Stimulated activated memory B cell treated with anti-CD40 and anti-IgM and Interleukin-4, amounts not matched to agents 10 μg/mL and 1 μg/mL and 100 μg/mL, for 72 hours (primary cell): ENCODE measurements around the gene KHNYN.
"Not testable (repeated sequence)": the region's sequence is repeated elsewhere in the genome, so short reads cannot be mapped to it uniquely, and the experiment has no call there.

Experiments used
- ATAC-seq: fragments of 150-1000 bp; cut with Tn5 transposase; 2 replicates; pipeline ENCODE4 v1.10.0; 2021
- H3K27ac Mint-ChIP-seq: one replicate; pipeline ENCODE4 v1.8.0; 2022; ENCODE audit warnings: mild to moderate bottlenecking, mixed read lengths
- H3K27me3 Mint-ChIP-seq: one replicate; pipeline ENCODE4 v1.8.0; 2022; ENCODE audit warnings: mixed read lengths
- H3K36me3 Mint-ChIP-seq: one replicate; pipeline ENCODE4 v1.8.0; 2022; ENCODE audit warnings: mixed read lengths
- H3K4me1 Mint-ChIP-seq: one replicate; pipeline ENCODE4 v1.8.0; 2022; ENCODE audit warnings: mixed read lengths
- H3K4me3 Mint-ChIP-seq: one replicate; pipeline ENCODE4 v1.8.0; 2022; ENCODE audit warnings: mild to moderate bottlenecking, moderate library complexity, mixed read lengths
- H3K9me3 Mint-ChIP-seq: one replicate; pipeline ENCODE4 v1.8.0; 2022; ENCODE audit warnings: mixed read lengths

KHNYN gene

DNA sequence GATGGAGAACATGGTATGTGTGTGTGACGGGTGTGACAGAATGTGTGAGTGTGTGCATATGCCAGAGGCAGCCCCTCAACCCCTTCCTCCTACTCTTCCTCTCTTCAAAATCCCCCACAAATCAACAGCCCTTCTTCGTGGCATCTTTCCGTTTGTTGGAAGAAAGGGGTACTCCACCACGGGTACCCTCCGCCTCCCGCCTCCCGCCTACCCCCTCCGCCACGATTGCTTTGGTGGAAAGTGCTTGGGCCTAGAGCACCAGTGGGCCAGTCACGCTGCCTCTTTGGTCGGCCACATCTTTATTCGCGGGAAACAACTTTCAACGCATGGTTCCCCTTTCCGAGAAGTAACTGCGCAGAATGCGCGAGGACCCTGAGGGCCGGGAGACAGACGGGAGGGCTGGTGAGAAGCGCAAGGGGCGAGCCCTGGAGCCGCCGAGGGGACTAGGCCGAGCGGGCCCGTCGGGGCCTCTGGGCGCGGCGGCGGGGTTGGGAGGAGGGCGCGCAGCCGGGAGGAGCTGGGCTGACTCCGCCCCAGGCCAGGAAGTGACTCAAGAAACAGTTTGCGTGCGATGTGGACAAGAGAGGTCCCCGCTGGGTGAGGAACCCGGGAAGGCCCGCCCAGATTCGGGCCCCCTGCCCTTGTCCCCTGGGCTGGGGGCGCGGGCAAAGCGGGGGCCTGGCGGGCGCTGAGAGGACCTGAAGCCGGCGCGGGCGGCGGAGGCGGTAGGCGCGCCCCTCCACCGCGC, at the start of gene KHNYN, which contains the start of gene CBLN3:
Gene KHNYN, plus strand, starts transcription at position 560 of the 748 bp plus-strand sequence. CDS start 777 bp downstream, outside the sequence.
Gene CBLN3, minus strand, starts transcription at position 274 of the 748 bp plus-strand sequence. CDS start 614 bp downstream, outside the sequence.
- ATAC-seq, result peak; percentile 91
- peak within 1 kb of the TSS; percentile 98 for H3K27ac Mint-ChIP-seq
- H3K27me3 Mint-ChIP-seq, result no peaks in the 10 kb centered on the region
- H3K4me3 Mint-ChIP-seq, result peak within 1 kb of the TSS; percentile 92
- H3K36me3 Mint-ChIP-seq, result peaks cover 24% of the 10 kb centered on the region
- no peaks in the 10 kb centered on the region for H3K9me3 Mint-ChIP-seq
- peaks cover 29% of the 10 kb centered on the region for H3K4me1 Mint-ChIP-seq

DNA sequence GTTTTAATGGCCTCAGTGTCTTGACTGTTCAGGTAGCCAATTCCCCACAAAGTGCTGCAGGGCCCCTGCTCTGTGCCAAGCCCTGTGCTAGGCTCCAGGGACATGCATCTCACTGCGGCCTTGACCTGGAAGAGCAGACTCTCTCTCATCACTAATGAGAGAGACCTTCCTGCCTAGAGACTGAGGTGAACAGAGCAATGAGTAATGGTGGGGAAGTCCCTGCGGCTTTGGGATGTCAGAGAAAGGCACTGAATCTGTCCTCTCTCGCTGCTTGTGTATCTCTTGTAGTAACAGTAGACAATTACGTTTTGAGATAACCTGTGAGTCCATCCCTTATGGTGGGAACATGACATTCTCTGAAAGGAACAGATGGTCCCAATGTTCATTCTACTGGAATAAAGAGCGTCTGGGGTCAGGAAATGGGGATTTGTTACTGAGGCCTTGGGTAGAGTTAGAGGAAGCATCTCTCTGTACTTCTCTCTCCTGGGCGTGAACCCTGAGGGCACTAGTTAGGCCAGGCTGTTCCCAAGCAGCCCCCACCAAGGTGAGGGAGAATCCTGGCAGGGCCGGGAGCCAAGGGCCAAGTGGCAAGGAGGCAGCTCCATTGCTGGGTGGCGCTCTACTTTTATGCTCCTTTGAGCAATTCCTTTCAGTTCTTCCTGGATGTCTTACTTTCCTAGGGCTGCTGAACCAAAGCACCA, 48.2 kb upstream of the KHNYN start:
- Mint-ChIP-seq H3K9me3 (no peaks in the 10 kb centered on the region), H3K4me1 (no peaks in the 10 kb centered on the region), H3K4me3 (no peak overlapping the region), H3K36me3 (no peaks in the 10 kb centered on the region), H3K27ac (no peak overlapping the region), H3K27me3 (no peaks in the 10 kb centered on the region)
- ATAC-seq, result no peak

GRCh38 chr14:24382064-24382371, 47.7 kb upstream of the KHNYN start:
- no peak for ATAC-seq
- H3K27me3 Mint-ChIP-seq, result no peaks in the 10 kb centered on the region
- H3K4me3 Mint-ChIP-seq, result no peak overlapping the region
- H3K9me3 Mint-ChIP-seq, result no peaks in the 10 kb centered on the region
- no peaks in the 10 kb centered on the region for H3K36me3 Mint-ChIP-seq
- H3K4me1 Mint-ChIP-seq, result no peaks in the 10 kb centered on the region
- no peak overlapping the region for H3K27ac Mint-ChIP-seq

GRCh38 chr14:24384169-24384568, 45.6 kb upstream of the KHNYN start:
- Mint-ChIP-seq H3K27me3 (no peaks in the 10 kb centered on the region), H3K27ac (no peak overlapping the region), H3K4me3 (no peak overlapping the region), H3K4me1 (no peaks in the 10 kb centered on the region), H3K36me3 (no peaks in the 10 kb centered on the region), H3K9me3 (no peaks in the 10 kb centered on the region)
- no peak for ATAC-seq

DNA sequence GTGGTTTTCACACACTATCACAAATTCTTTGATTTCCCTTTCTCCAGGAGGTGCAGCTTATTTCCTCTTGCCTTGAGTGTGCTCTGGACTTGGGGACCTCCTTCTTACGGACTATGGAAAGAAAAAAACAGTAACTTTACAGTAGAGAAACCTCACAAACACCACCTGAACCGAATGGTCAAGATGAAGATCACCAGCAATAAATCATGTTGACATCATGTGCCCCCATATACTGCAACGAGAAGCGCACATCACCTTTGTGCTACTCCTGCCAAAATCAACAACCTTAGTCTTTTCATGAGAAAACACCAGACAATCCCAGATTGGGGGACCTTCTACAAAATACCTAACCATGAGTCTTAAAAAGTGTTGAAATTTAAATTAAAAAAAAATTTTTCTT, 44.2 kb upstream of the KHNYN start:
- no peaks in the 10 kb centered on the region for H3K9me3 Mint-ChIP-seq
- no peaks in the 10 kb centered on the region for H3K4me1 Mint-ChIP-seq
- H3K27me3 Mint-ChIP-seq, result no peaks in the 10 kb centered on the region
- ATAC-seq, result no peak
- no peak overlapping the region for H3K27ac Mint-ChIP-seq
- no peak overlapping the region for H3K4me3 Mint-ChIP-seq
- H3K36me3 Mint-ChIP-seq, result no peaks in the 10 kb centered on the region

DNA sequence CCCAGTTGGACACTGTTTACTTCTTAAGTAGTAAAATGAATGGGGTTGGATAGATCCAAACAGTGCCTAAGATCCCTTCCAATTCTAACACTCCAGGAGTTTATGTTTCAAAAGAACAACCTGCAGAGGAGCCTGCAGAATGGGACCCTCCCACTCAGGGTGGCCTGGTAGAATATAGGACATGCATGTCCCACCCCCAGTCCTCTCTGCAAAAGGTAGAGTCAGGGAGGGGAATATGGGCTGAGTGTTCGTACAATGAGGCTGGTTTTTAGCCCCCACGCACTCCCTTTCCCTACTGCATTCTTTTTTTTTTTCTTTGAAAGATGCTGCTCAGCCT, 42.8 kb upstream of the KHNYN start:
- H3K27me3 Mint-ChIP-seq, result no peaks in the 10 kb centered on the region
- H3K9me3 Mint-ChIP-seq, result no peaks in the 10 kb centered on the region
- ATAC-seq, result no peak
- H3K4me3 Mint-ChIP-seq, result no peak overlapping the region
- H3K36me3 Mint-ChIP-seq, result no peaks in the 10 kb centered on the region
- H3K4me1 Mint-ChIP-seq, result no peaks in the 10 kb centered on the region
- no peak overlapping the region for H3K27ac Mint-ChIP-seq

- not testable (repeated sequence) for H3K4me1 Mint-ChIP-seq, H3K27me3 Mint-ChIP-seq, H3K4me3 Mint-ChIP-seq, H3K9me3 Mint-ChIP-seq, H3K27ac Mint-ChIP-seq, H3K36me3 Mint-ChIP-seq, ATAC-seq
Measured at GRCh38 chr14:24387579-24387978, 42.2 kb upstream of the KHNYN start.

DNA sequence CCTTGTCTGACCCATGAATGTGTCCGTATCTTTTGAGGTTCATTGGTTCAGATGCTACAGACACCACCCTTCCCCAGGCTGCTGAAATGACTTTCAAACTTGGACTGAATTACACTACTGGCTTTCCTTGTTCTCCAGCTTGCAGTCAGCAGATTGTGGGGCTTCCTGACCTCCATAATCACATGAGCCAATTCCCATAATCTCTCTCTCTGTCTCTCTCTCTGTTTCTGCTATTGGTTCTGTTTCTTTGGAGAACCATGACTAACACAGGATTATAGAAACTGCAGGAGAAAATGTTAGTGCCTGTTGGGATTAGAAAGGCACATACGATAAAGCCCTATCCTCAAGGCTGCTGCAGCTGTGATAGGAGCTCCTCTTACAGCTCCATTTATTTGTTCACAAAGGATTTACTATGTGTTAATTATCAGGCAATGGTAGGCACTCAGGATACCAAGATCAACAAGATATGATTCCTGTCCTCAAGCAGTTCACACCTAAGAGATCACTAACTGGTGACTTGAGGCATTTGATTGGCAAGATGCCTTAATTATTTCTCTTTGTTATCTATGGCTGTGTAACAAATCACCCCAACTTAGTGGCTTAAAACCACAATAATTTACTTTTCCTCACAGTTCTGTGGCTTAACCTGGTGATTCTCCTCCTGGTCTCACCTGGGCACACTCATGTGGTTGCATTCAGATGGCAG, 41.1 kb upstream of the KHNYN start:
- no peaks in the 10 kb centered on the region for H3K4me1 Mint-ChIP-seq
- H3K9me3 Mint-ChIP-seq, result no peaks in the 10 kb centered on the region
- no peaks in the 10 kb centered on the region for H3K36me3 Mint-ChIP-seq
- H3K4me3 Mint-ChIP-seq, result no peak overlapping the region
- no peak for ATAC-seq
- no peak overlapping the region for H3K27ac Mint-ChIP-seq
- H3K27me3 Mint-ChIP-seq, result peaks cover 9% of the 10 kb centered on the region

DNA sequence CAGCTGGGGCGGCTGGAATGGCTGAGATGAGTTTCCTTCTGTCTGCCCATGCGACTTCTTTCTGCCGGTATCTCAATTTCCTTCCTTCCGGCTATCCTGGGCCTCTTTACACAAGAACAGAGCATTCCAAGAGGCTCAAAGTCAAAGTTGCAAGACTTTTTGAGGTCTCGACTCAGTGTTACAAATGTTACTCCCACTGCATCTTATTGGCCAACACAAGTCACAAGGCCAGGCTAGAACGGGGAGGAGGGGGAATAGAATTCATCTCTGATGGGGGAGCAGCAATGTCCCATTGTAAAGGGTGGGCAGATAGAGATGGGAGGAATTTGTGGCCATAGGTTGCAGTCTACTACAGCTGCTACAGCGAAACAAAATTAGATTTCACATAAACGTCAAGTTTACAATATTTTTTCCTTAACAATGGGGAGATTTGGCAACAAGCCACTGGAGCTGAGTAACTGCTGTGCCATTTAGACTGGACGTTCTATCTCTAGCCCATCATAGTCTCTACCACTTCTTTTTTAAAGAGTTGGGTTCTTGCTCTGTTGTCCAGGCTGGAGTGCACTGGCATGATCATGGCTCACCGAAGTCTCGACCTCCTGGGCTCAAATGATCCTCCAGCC, 40.4 kb upstream of the KHNYN start:
- Mint-ChIP-seq H3K27ac (no peak overlapping the region), H3K27me3 (peaks cover 9% of the 10 kb centered on the region), H3K36me3 (no peaks in the 10 kb centered on the region), H3K4me3 (no peak overlapping the region), H3K9me3 (no peaks in the 10 kb centered on the region), H3K4me1 (no peaks in the 10 kb centered on the region)
- ATAC-seq, result no peak

DNA sequence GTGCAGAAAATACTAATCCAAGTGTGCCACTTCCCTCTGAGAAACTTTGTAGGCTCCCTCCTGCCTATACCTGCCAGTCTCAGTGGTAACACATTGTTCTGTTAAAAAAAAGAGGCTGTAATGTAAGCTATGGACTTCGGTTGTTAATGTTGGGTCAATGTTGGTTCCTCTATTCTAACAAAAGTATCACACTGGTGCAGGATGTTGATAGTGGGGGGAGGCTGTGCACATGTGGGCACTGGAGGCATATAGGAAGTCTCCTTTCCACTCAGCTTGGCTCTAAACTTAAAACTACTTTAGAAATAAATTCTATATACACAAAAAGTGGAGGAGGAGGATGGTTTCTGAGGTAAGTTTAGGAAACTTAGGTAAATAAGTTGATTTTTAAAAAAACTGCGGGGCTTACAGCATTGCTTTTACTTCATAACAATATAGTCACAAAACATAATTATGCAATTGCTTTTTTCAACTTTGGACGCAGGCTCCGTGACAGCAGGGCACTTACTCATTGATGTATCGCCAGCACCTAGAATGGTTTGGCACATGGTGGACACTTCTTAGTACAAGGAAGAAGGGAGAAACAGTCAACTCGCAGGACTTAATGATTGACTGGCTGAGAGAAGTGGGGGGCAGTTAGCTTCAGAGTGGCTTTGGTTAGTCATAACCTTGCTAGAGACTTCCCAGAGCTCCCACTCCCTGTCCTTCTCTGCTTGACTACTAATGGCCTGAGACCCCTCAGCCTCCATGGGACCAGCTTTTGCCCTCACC, 38.9 kb upstream of the KHNYN start:
- H3K4me1 Mint-ChIP-seq, result no peaks in the 10 kb centered on the region
- H3K36me3 Mint-ChIP-seq, result no peaks in the 10 kb centered on the region
- H3K9me3 Mint-ChIP-seq, result no peaks in the 10 kb centered on the region
- H3K27me3 Mint-ChIP-seq, result peaks cover 9% of the 10 kb centered on the region
- ATAC-seq, result no peak
- no peak overlapping the region for H3K27ac Mint-ChIP-seq
- H3K4me3 Mint-ChIP-seq, result no peak overlapping the region

DNA sequence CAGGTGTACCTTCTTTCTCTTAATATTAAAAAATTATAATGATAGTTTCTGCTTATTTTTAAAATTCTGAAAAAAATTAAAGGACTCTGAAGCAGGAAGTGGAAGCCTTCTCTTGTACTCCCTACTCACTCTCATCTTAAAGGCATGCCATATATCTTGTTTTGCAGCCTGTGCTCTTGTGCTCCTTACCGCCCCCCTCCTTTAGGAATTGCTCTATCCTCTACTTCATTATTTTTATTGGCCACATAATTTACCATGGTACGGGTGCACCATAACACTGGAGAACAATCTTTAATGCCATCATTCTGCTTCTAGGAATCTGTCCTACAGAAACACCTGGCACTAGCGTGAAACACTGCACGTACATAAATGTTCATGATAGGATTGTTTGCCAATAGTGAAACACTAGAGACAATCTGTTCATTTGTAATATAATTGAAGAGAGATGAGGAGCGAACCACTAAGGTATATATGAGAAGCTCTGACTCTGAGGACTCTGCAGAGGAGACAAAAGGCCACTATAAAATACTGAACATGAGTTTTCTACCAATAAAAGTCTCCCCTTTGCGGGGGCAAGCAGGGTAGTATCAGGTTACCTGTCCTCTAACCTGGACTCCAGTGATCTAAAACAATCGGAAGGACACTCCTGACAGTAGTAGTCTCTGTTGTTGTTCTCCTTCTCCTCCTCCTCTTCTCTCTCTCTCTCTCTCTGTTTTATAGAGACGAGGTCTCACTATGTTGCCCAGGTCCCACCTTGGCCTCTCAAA, 37.2 kb upstream of the KHNYN start:
- Mint-ChIP-seq H3K9me3 (no peaks in the 10 kb centered on the region), H3K27me3 (peaks cover 9% of the 10 kb centered on the region), H3K27ac (no peak overlapping the region), H3K4me3 (no peak overlapping the region), H3K4me1 (no peaks in the 10 kb centered on the region), H3K36me3 (no peaks in the 10 kb centered on the region)
- no peak for ATAC-seq

DNA sequence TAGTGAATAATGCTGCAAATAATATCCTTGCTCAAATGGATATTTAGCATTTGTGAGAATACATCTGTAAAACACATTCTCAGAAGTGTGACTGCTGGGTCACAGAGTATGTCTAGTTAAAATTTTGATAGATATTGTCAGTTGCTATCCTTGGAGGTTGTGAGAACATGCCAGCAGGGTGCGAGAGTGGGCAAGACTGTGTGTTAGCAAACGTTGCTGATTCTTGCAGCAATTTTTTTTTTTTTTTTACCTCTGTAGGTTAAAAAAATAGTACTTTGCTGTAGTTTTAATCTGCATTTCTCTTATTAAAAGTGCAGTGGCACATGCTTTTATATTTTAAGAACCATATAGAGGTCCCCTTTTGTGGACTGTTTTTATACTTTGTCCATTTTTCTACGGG, 35.5 kb upstream of the KHNYN start:
- Mint-ChIP-seq H3K9me3 (no peaks in the 10 kb centered on the region), H3K36me3 (no peaks in the 10 kb centered on the region), H3K27ac (no peak overlapping the region), H3K4me3 (no peak overlapping the region), H3K4me1 (peaks cover 2% of the 10 kb centered on the region), H3K27me3 (peaks cover 10% of the 10 kb centered on the region)
- ATAC-seq, result no peak

- peak; percentile 38 for ATAC-seq
- no peak overlapping the region for H3K4me3 Mint-ChIP-seq
- H3K9me3 Mint-ChIP-seq, result no peaks in the 10 kb centered on the region
- no peaks in the 10 kb centered on the region for H3K36me3 Mint-ChIP-seq
- peaks cover 25% of the 10 kb centered on the region for H3K27me3 Mint-ChIP-seq
- no peak overlapping the region for H3K27ac Mint-ChIP-seq
- H3K4me1 Mint-ChIP-seq, result peaks cover 7% of the 10 kb centered on the region
Measured at GRCh38 chr14:24395609-24396582, 33.9 kb upstream of the KHNYN start.
